Activated CD4-positive, CD25-positive, alpha-beta regulatory T cell (primary cell): ENCODE data around the gene PRPF19.

Experiments used
- DNase-seq, 4 experiments: peaks; one replicate each; lab custom pipeline; 2025; lab: John Stamatoyannopoulos, UW

PRPF19 gene

GRCh38 chr11:60857378-60858232 lies 48.8 kb downstream of the PRPF19 start:
- DNase-seq: no peak

DNA sequence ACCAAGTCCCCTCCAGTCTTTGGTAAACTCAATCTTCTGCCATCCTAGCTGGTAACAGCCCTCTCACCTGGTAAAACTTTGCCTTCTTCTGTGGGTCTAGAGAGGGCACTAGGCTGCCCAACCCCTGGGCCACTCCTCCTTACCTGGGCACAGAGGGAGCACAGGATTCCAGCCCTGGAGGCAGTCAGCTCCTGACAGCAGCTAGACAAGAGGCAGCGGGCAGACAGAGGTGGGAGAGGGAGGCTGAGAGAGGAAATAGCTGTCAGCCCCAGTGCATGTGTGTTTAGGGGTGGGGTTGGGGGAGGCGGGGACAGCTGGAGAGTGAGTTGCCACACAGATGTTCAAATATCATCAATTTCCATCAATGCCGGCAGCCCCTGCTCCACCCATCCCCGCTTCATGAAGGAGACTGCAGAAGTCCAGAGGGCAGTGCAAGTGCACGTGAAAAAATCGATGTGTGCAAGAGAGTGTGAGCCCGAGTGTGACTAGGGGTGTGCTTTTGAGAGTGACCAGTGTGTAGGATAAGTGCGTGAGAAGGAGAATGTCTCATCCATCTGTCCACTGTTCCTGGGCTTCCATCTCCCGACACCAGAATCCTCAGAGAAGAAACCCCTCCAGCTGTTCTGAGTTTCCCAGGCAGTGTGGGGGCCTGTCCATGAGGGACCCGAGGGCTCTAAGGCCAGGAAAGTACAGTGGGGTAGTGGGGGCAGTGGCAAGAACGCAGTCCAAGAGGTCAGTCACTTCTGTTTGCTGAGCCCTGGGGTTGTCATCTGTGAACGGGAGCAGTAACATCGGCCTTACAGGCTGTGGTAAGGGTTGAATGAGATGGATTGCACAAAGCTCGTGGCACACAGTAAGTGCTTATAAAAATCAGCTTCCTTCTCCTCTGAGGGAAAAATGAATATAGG lies 50.4 kb downstream of the PRPF19 start, which contains the start of gene PTGDR2:
Gene PTGDR2 (minus strand): TSS at position 225 of the 908 bp plus-strand sequence. CDS start 2,228 bp downstream, outside the sequence.
- DNase-seq: no peak

GRCh38 chr11:60854847-60855725 lies 51.3 kb downstream of the PRPF19 start:
- no peak for DNase-seq

DNA sequence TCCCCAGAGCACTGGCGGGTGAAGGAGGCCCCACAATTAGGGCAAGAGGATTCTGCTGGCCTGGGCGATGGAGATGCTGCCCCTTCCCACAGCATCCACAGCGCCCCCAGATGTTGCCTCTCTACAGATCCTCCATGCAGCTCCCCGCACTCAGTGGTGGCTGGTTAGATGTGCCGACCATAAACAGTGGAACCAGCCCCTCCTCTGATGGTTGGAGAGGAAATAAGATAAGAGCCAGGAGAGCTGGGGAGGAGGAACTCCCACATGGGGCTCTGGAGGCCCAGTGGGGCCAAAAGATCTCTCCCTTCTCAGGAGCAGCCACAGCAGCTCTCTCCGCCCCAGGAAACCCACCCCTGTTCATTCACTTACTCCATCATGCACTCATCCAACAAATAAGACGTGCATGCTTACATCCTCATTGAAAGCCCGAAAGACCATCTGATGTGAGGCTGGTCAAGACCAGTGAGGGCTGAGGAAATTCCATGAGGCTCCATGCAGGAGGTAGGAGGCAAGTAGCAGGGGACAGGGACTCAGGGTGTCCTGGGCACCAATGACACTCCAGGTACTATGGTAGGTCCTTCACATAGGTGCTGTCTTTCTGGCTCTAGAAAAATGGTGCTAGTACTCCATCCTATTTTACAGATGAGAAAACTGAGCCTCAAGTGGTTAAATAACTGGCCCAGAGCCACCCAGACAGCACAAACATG lies 52.1 kb downstream of the PRPF19 start:
- no peak for DNase-seq

GRCh38 chr11:60852982-60853950 lies 53.1 kb downstream of the PRPF19 start:
- no peak for DNase-seq

DNA sequence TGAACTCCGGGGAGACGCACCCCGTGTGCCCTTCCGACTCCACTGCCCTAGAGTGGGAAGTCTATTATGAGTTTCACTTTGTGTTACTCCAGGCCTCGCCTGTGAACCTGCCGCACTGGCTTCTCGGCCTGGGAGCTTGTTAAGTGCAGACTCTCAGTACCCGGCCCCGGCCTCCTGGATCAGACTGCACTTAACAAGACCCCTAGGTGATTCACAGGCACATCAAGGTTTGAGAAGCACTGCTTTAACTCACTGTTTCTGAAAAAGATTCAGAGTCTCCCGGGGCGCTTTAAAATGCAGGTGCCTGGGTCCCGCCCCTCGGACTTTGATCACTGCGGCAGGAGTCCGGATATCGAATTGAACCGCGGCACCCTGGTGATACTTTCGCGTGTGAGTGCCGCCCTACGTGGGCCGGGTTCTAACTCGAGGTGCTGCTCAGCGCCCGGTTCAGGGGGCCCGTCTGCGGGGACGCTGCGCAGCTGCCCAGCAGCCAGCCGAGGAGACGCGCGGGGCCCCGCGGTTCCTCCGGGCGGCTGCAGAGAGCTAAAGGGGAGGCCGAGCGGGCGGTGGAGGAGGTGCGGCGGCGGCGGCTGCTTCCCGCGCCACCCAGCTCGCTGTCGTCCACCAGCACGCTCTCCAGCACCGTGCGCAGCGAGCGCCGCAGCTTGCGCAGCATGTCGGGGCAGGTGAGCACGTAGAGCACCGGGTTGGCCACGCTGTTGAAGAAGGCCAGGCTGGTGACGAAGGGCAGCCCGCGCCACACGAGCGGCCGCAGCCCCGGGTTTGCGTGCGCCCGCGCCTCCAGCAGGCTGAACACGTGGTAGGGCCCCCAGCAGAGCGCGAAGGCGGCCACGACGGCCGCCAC lies 54.0 kb downstream of the PRPF19 start:
- DNase-seq: no peak

GRCh38 chr11:60851327-60852104 lies 54.9 kb downstream of the PRPF19 start:
- DNase-seq: no peak

DNA sequence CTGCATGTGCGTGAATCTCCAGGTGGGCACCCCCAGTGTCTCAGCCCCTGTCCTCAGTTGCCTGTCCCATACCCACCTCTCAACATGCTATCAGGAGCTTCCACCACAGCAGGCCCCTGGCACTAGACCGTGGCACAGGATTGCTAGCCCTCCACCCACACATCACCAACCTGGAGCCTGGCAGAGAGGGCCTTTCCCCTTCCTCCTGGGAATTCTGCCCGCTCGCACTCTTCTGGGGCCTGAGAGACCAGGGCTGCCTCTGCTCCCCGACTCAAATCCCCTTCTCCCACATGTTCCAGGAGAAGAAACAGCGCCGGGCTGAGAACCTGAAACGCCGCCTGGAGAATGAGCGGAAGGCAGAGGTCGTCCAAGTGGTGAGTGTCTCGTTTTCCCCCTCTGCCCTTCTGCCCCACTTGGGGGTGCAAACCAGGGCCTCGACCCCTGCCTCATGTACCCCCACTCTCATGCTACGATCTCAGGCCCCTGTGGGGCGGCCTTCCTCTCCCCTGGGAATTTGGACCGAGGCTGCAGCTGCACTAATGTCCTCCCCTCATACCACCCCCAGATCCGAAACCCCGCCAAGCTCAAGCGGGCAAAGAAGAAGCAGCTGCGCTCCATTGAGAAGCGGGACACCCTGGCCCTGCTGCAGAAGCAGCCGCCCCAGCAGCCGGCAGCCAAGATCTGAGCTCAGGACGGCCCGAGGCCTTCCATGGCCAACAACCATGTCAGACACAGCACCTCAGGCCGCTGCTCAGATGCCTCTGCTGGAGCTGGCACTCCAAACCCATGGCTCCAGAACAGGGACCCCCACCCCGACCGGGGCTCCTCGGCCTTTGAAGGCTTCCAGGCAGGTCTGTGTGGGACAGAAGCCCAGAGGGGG lies 56.5 kb downstream of the PRPF19 start:
- no peak for DNase-seq

DNA sequence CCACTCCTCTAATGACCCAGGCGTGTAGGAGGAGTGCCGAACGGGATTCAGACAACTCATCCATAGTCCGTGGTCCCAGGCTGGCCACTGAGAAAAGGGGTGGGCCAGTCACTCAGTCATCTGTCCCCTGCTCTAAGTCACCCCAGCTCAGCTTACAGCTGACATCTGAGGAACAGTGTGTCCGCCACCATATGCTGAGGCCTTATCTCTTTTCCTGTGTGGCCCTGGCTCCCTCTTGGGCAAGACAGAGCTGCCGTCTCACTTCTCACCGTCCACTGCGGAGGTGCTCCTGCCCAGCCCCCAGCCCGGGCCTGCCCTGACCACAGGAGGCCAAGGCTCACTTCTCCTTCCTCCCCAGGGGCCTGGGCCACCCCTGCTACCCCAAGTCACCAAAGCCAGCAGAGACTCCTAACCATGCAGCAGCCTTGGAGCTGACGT lies 57.7 kb downstream of the PRPF19 start:
- no peak for DNase-seq

DNA sequence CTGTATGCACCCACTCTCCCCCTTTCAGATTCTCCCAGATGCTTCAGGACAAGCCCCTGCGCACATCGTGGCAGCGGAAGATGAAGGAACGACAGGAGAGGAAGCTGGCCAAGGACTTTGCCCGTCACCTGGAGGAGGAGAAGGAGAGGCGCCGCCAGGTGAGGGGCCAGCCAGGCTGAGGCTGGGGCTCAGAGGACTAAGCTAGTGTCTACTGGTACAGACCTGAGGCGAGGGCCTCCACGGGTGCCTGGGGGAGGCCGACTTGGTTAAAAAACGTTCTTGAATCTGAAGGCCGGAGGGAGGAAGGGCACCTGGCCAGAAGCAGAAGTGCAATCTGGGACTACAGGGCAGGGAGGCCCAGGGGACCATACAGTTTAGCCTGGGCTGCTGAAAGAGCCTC lies 58.5 kb downstream of the PRPF19 start:
- no peak for DNase-seq

DNA sequence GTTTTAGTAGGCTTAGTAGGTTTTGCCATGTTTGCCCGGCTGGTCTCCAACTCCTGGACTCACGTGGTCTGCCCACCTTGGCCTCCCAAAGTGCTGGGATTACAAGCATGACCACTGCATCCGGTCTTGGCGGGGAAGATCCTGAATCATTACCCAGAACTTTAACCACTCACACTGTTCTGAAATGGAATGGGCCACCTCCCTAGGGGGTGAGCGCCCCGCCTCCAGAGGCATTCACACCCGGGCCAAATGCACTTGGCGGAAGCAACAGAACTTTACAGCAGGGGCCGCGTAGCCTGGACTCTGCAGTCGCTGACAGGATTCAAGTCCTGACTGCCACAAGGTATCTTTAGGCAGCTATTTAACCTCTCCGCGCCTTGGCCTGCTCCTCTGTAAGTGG lies 59.1 kb downstream of the PRPF19 start:
- no peak for DNase-seq

DNA sequence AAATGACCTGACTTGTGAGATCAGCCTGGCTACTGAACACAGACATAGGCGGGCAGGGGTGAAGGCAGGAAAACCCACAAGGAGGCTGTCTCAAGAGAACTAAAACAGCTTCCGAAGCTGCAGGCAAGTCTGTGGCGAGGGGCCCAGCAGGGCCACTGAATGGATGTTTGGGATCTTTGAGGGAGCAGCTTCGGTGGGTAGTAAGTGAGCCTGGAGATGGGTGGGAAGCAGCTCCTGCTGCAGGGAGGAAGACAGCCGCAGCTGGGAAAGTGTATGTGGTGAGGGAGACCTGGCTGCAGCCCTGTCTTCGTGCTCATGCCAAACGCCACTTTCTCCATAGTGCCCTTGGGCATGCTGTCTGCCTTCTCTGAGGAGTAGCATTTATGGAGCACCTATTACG lies 61.0 kb downstream of the PRPF19 start:
- no peak for DNase-seq

DNA sequence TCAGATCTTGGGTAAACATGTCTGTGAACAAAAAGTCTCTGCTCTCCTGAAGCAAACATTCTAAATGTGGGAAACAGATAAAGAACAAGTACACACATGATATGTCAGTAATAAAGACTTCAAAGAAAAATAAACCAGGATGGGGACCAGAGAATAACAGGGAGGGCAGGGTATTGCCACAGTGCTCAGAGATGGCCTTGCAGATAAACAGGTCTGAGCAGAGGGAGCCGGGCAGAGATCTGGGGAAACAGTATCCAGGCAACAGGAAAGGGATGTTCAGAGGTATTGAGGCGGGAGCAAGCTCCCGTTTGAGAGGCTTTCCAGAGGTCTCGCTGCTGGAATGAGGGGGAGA lies 61.5 kb downstream of the PRPF19 start:
- DNase-seq: no peak

GRCh38 chr11:60844045-60844869 lies 62.1 kb downstream of the PRPF19 start:
- no peak for DNase-seq

DNA sequence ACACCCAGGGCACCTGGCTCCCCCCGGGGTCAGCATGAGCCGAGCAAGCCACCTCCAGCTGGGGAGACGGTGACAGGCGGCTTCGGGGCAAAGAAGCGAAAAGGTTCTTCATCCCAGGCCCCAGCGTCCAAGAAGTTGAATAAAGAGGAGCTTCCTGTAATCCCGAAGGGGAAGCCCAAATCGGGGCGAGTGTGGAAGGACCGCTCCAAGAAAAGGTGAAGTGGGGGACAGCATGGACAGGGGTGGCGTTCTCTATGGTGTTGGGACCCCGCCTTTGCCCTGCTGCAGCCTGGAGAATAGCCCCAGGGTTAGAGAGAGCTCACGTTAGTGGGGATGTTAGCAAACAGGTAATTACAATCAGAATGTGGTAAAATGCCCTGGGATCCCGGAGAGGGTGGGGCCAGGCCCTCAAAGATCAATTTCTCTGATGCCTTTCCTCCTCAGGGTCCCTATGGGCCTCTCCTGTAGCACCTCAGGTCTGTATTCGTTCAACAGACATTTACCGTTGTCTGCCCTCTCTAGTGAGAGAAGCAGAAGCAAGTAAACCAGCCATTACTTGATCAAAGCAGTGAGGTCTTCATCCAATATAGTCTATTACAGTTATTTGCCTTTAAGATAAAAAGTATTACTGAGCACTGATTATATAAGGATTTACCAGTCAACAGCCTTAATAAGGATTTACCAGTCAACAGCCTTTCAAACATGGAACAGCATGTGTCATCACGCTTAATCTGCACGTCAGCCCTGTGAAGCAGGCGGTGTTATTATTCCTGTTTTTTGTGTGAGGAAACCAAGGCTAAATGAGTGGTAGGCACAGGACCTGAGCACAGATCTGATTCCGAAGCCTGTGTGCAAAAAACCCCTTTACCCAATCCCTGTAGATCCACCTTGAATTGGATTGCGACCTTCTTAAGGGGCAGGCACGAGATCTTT lies 63.5 kb downstream of the PRPF19 start:
- DNase-seq: no peak
